Stomach (tissue), 4 donors: ENCODE results near the gene GEMIN7.

Experiments used
- EP300 ChIP-seq: sonication (generic); formaldehyde crosslinking; IDR thresholded peaks from one replicate; pipeline ENCODE4 v1.6.1; 2017; ENCODE audit warnings: antibody characterized with exemption
- POLR2A ChIP-seq, 4 donors: fragments of 450-650 bp; IDR thresholded peaks; one replicate each; pipeline ENCODE4 v1.6.1; 2016; ENCODE audit warnings: antibody characterized with exemption in 4 of 4, control low read depth in 2 of 4, mild to moderate bottlenecking in 1 of 4, moderate library complexity in 1 of 4
- POLR2AphosphoS5 ChIP-seq, 3 donors: sonication (generic); formaldehyde crosslinking; IDR thresholded peaks; one replicate each; pipeline ENCODE4 v1.6.1; 2016; ENCODE audit warnings: antibody characterized with exemption in 3 of 3
- TF ChIP-seq, protein P1 (sequence below), 7 experiments: fragments of 450-650 bp in 4 of 7; fragments of 200-600 bp in 3 of 7; sonication (generic) in 3 of 7; IDR thresholded peaks; one replicate each; pipeline ENCODE4 v1.5.1; 2016 to 2019; ENCODE audit warnings: antibody characterized with exemption in 7 of 7, control low read depth in 2 of 7, mild to moderate bottlenecking in 1 of 7

DNA sequence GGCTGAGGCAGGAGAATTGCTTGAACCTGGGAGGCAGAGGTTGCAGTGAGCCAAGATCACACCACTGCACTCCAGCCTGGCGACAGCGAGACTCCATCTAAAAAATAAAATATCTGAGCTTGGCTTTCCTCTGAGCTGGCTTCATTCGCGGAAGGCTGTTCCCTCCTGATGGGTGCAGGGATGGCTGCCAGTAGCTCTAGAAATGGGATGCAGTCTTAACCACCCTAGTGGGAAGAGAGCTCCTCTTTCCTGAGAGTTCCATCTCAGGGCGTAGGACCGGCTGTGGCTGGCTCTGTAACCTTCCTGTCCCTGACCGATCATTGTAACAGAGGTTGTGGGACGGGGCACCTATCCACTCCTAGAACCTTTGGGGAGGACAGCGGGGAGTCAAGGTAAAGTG, 46.3 kb downstream of the GEMIN7 start:
- TF ChIP-seq, protein P1, sequence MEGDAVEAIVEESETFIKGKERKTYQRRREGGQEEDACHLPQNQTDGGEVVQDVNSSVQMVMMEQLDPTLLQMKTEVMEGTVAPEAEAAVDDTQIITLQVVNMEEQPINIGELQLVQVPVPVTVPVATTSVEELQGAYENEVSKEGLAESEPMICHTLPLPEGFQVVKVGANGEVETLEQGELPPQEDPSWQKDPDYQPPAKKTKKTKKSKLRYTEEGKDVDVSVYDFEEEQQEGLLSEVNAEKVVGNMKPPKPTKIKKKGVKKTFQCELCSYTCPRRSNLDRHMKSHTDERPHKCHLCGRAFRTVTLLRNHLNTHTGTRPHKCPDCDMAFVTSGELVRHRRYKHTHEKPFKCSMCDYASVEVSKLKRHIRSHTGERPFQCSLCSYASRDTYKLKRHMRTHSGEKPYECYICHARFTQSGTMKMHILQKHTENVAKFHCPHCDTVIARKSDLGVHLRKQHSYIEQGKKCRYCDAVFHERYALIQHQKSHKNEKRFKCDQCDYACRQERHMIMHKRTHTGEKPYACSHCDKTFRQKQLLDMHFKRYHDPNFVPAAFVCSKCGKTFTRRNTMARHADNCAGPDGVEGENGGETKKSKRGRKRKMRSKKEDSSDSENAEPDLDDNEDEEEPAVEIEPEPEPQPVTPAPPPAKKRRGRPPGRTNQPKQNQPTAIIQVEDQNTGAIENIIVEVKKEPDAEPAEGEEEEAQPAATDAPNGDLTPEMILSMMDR (IDR thresholded peaks at IDR 0.05), result no peak
- TF ChIP-seq POLR2AphosphoS5 (IDR thresholded peaks at IDR 0.05) (no peak), POLR2A (IDR thresholded peaks at IDR 0.05) (no peak), EP300 (no peak)
